ENCODE results near the gene ATAD3B.

DNA sequence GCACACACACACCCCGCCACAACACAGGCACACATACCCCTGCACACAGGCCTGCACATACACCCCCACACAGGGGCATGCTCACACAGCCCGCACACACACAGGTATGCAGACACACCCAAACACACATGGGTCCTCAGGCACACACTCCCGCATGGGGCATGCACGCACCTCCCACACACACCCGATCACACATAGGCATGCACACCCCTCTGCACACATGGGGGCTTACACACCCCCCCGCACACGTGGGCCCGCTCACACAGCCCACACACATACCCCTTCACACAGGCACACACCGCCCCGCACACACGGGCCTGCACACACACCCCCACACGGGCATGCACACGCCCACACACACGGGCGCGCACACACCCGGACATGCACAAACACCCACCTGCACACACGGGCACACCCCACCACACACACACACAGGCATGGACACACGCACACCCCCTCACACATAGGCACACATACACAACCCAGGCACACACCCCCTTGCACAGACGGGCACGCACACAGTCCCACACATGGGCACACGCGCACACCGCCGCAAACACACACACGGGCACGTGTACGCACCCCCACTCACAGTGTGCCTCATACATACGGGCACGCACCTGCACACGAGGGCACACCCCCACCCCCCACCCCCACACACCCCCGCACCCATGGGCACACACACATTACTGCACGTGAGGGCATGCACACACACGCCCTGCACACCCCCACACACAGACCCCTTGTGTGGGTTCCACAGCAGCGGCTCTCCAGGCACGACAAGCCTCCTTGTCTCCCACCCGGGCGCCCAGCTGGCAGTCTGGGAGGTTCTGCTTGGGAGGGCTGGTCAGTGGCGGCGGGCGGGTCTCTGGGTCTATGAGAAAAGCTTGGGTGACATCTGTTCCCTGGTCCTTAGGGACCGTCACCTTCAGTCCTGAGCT lies 8.3 kb downstream of the ATAD3B start:
- no peak for TF ChIP-seq POLR2AphosphoS5 (IDR thresholded peaks at IDR 0.05; ENCODE audit: borderline replicate concordance, low read depth, low read length)
- no peak for TF ChIP-seq EZH2 (IDR thresholded peaks at IDR 0.05)
